ENCODE data around the gene EIF2D. TPM values are rescaled to one million over a fixed set of nuclear protein-coding genes. Genes with fewer than 3 reads are reported as not detected.

EIF2D gene
- total and polyA plus RNA-seq, 2 of the 8 experiments (the other 6 are each of a cell fraction or from before 2014, with no cell fraction given), result 36.1 to 37.1 TPM

GRCh38 chr1:206586501-206587445 is 25.5 kb downstream of the EIF2D start:
- Histone ChIP-seq H2AK5ac (ENCODE audit: low read depth, low read length) (no peak overlapping the region), H2BK15ac (ENCODE audit: low read length) (no peak overlapping the region), H2BK120ac (replicated peaks; ENCODE audit: low read depth, low read length) (no peak overlapping the region), H2BK20ac (ENCODE audit: low read length) (no peak overlapping the region), H3K18ac (ENCODE audit: extremely low read depth, low read length) (no peak overlapping the region), H3K56ac (replicated peaks; ENCODE audit: insufficient read length, low read depth, low read length) (no peak overlapping the region), H4K91ac (replicated peaks; ENCODE audit: insufficient read length, low read length) (no peak overlapping the region), H3K23ac (ENCODE audit: insufficient read length) (no peak overlapping the region), H4K8ac (ENCODE audit: extremely low read depth, insufficient read depth, low read length) (no peak overlapping the region), H3K4ac (replicated peaks; ENCODE audit: insufficient read length, low read depth, low read length) (no peak overlapping the region), H3K36me3 (ENCODE audit: control insufficient read depth in 2 of 4, insufficient read depth in 4 of 4, low read length in 3 of 4) (peaks cover 0 to 2% (median under 1%) of the 10 kb centered on the region in 4 experiments; a peak in 3 of 8 replicates), H3K9me3 (ENCODE audit: insufficient read depth in 2 of 2, low read depth in 1 of 2, low read length in 1 of 2) (no peaks in the 10 kb centered on the region), H3K79me1 (ENCODE audit: low read depth, low read length) (no peaks in the 10 kb centered on the region), H2BK5ac (ENCODE audit: low read depth, low read length) (no peak overlapping the region), H2AFZ (ENCODE audit: low read length) (no peak overlapping the region), H3K27ac (ENCODE audit: low read depth, low read length) (no peak overlapping the region), H2BK12ac (ENCODE audit: low read depth, low read length) (no peak overlapping the region), H3K4me3 (ENCODE audit: extremely low read depth in 1 of 4, insufficient read depth in 2 of 4, low read depth in 3 of 4, low read length in 4 of 4) (no peak overlapping the region), H3K79me2 (ENCODE audit: control insufficient read depth in 1 of 2, insufficient read depth in 2 of 2, low read length in 2 of 2) (no peaks in the 10 kb centered on the region), H3K23me2 (ENCODE audit: low read depth, low read length) (no peaks in the 10 kb centered on the region), H3K27me3 (replicated peaks in 1 of 4; ENCODE audit: control insufficient read depth in 3 of 4, extremely low read depth in 1 of 4, insufficient read depth in 3 of 4, low read length in 3 of 4) (no peaks in the 10 kb centered on the region), H3K4me1 (replicated peaks in 1 of 4; ENCODE audit: control insufficient read depth in 3 of 4, insufficient read depth in 4 of 4, low read length in 3 of 4) (no peaks in the 10 kb centered on the region), H3K4me2 (ENCODE audit: insufficient read depth in 1 of 2, low read depth in 2 of 2, low read length in 2 of 2) (no peak overlapping the region), H3K9ac (replicated peaks in 1 of 4; ENCODE audit: extremely low read depth in 1 of 4, low read depth in 3 of 4, low read length in 3 of 4) (no peak overlapping the region), H3K14ac (ENCODE audit: insufficient read length) (no peak overlapping the region), H4K20me1 (replicated peaks in 1 of 2; ENCODE audit: control insufficient read depth in 1 of 2, insufficient read depth in 2 of 2, low read length in 2 of 2) (no peaks in the 10 kb centered on the region), H4K5ac (ENCODE audit: insufficient read length, low read depth, low read length) (no peak overlapping the region)
- no peak for DNase-seq (ENCODE audit: low read depth in 1 of 2, low spot score in 2 of 2)
- no peak for FAIRE-seq
- WGBS, 2 experiments (ENCODE audit: extremely low coverage in 1 of 2, insufficient coverage in 1 of 2, insufficient read length in 1 of 2, insufficient replicate concordance in 2 of 2, low coverage in 1 of 2, low lambda C conversion rate in 2 of 2, missing lambda C conversion rate in 1 of 2), result 88% methylated on average over 13 of the region's 13 CpGs; no CpG with 5 or more reads in 1 of the 2 experiments
- TF ChIP-seq ATF2 (IDR thresholded peaks at IDR 0.05; ENCODE audit: low read length) (no peak), SAP30 (IDR thresholded peaks at IDR 0.05; ENCODE audit: insufficient read depth, insufficient replicate concordance, low read length) (no peak), NANOG (IDR thresholded peaks at IDR 0.05; ENCODE audit: insufficient read depth, low read depth, low read length, poor library complexity, severe bottlenecking) (no peak), TAF1 (IDR thresholded peaks at IDR 0.05; ENCODE audit: low read depth, low read length) (no peak), EZH2 (IDR thresholded peaks at IDR 0.05; ENCODE audit: low read depth, low read length, severe bottlenecking) (no peak)
- ChIA-PET POLR2A (ENCODE audit: partially characterized antibody) (interaction anchor here (0.8 to 1.2 kb wide), 4 partner anchors 20 to 116 kb away, joined by 3 read pairs; partner anchors contain the start of gene IKBKE), CTCF (ENCODE audit: partially characterized antibody) (interaction anchor here (0.7 to 16.9 kb wide), 20 partner anchors 11 to 223 kb away, joined by 3 to 298 read pairs (median 5); partner anchors contain the start of genes IKBKE and RASSF5)

All from H1 (cell line).